H9 (cell line): Measurements from ENCODE around the gene PRAMEF12. TPM values are rescaled to one million over a fixed set of nuclear protein-coding genes. Genes with fewer than 3 reads are reported as not detected.

Experiments used
- DNase-seq: peaks from one replicate; pipeline ENCODE4 v3.0.0-alpha.2; 2017
- H2AFZ ChIP-seq: one replicate; pipeline ENCODE4 v1.6.1; 2013; ENCODE audit warnings: mild to moderate bottlenecking, low read length, control low read depth, moderate library complexity
- H2AK5ac ChIP-seq: 2 replicates; pipeline ENCODE4 v1.6.1; 2013; ENCODE audit warnings: low read length, control low read depth, mixed read lengths; ENCODE audit not compliant: insufficient read length
- H2BK120ac ChIP-seq: one replicate; pipeline ENCODE4 v1.6.1; 2013; ENCODE audit warnings: low read depth, mild to moderate bottlenecking, low read length, control low read depth, inconsistent platforms; ENCODE audit not compliant: poor library complexity, severe bottlenecking
- H2BK12ac ChIP-seq: 2 replicates; pipeline ENCODE4 v1.6.1; 2013; ENCODE audit warnings: low read length, control low read depth, mixed read lengths, low read depth; ENCODE audit not compliant: insufficient read length
- H2BK15ac ChIP-seq: 2 replicates; pipeline ENCODE4 v1.6.1; 2013; ENCODE audit warnings: low read depth, low read length, control low read depth
- H2BK20ac ChIP-seq: one replicate; pipeline ENCODE4 v1.6.1; 2013; ENCODE audit warnings: low read depth, mild to moderate bottlenecking, low read length, control low read depth, inconsistent platforms; ENCODE audit not compliant: poor library complexity, severe bottlenecking
- H2BK5ac ChIP-seq: 2 replicates; pipeline ENCODE4 v1.6.1; 2013; ENCODE audit warnings: low read length, control low read depth, mixed read lengths; ENCODE audit not compliant: insufficient read length
- H3K14ac ChIP-seq: 2 replicates; pipeline ENCODE4 v1.6.1; 2013; ENCODE audit warnings: low read length, control low read depth; ENCODE audit not compliant: insufficient read depth
- H3K18ac ChIP-seq: 2 replicates; pipeline ENCODE4 v1.6.1; 2013; ENCODE audit warnings: low read depth, mild to moderate bottlenecking, mixed read lengths, low read length, control low read depth; ENCODE audit not compliant: insufficient read length
- H3K23ac ChIP-seq: 2 replicates; pipeline ENCODE4 v1.6.1; 2013; ENCODE audit warnings: low read length, control low read depth, mixed read lengths, low read depth; ENCODE audit not compliant: insufficient read length
- H3K23me2 ChIP-seq: 2 replicates; pipeline ENCODE4 v1.6.1; 2013; ENCODE audit warnings: low read depth, mild to moderate bottlenecking, mixed read lengths, low read length, control low read depth; ENCODE audit not compliant: insufficient read length, poor library complexity, severe bottlenecking
- H3K27ac ChIP-seq: 2 replicates; pipeline ENCODE4 v1.5.1; 2013; ENCODE audit warnings: low read length, control low read depth, mixed read lengths, low read depth; ENCODE audit not compliant: insufficient read length
- H3K27me3 ChIP-seq: 2 replicates; pipeline ENCODE4 v1.6.1; 2013; ENCODE audit warnings: low read length, control low read depth, inconsistent platforms; ENCODE audit not compliant: insufficient read depth
- H3K4ac ChIP-seq: 2 replicates; pipeline ENCODE4 v1.6.1; 2013; ENCODE audit warnings: low read depth, mild to moderate bottlenecking, control low read depth, inconsistent platforms, low read length, moderate library complexity
- H3K4me1 ChIP-seq: 2 replicates; pipeline ENCODE4 v1.6.1; 2013; ENCODE audit warnings: low read length, control low read depth, inconsistent platforms; ENCODE audit not compliant: insufficient read depth
- H3K4me2 ChIP-seq: 2 replicates; pipeline ENCODE4 v1.6.1; 2013; ENCODE audit warnings: low read length, control low read depth, mixed read lengths; ENCODE audit not compliant: insufficient read length, insufficient read depth
- H3K56ac ChIP-seq: 2 replicates; pipeline ENCODE4 v1.6.1; 2013; ENCODE audit warnings: low read depth, mild to moderate bottlenecking, mixed read lengths, low read length, control low read depth; ENCODE audit not compliant: insufficient read length
- H3K79me1 ChIP-seq: 2 replicates; pipeline ENCODE4 v1.6.1; 2013; ENCODE audit warnings: low read depth, mild to moderate bottlenecking, moderate library complexity, low read length, control low read depth, inconsistent platforms; ENCODE audit not compliant: insufficient read depth, poor library complexity, severe bottlenecking
- H3K79me2 ChIP-seq: 2 replicates; pipeline ENCODE4 v1.6.1; 2013; ENCODE audit warnings: low read length, control low read depth, inconsistent platforms; ENCODE audit not compliant: insufficient read depth
- H3K9ac ChIP-seq: 2 replicates; pipeline ENCODE4 v1.6.1; 2013; ENCODE audit warnings: low read length, control low read depth, mixed read lengths; ENCODE audit not compliant: insufficient read length; ENCODE audit errors: extremely low read depth
- H3K9me3 ChIP-seq: one replicate; pipeline ENCODE4 v1.6.1; 2013; ENCODE audit warnings: low read depth, low read length, inconsistent platforms; ENCODE audit not compliant: control insufficient read depth
- H3T11ph ChIP-seq: one replicate; pipeline ENCODE4 v1.6.1; 2013; ENCODE audit warnings: mild to moderate bottlenecking, low read length, control low read depth, inconsistent platforms
- H4K20me1 ChIP-seq: one replicate; pipeline ENCODE4 v1.6.1; 2013; ENCODE audit not compliant: control insufficient read depth, insufficient read length, insufficient read depth
- H4K5ac ChIP-seq: 2 replicates; pipeline ENCODE4 v1.6.1; 2013; ENCODE audit warnings: low read depth, mild to moderate bottlenecking, mixed read lengths, low read length, control low read depth; ENCODE audit not compliant: insufficient read length
- H4K8ac ChIP-seq: replicated peaks from 2 replicates; pipeline ENCODE4 v1.6.1; 2013; ENCODE audit warnings: low read length, control low read depth, mixed read lengths, low read depth; ENCODE audit not compliant: insufficient read length
- H4K91ac ChIP-seq: 2 replicates; pipeline ENCODE4 v1.6.1; 2013; ENCODE audit warnings: low read depth, mild to moderate bottlenecking, moderate library complexity, mixed read lengths, low read length, control low read depth; ENCODE audit not compliant: insufficient read length
- H3K27ac Mint-ChIP-seq, 3 experiments: 2 replicates in 2 of 3; 3 replicates in 1 of 3; pipeline ENCODE4 v1.8.0; 2020 to 2021; ENCODE audit warnings: mixed read lengths in 3 of 3, mild to moderate bottlenecking in 1 of 3, moderate library complexity in 1 of 3
- H3K27me3 Mint-ChIP-seq: 2 replicates; pipeline ENCODE4 v1.8.0; 2021; ENCODE audit warnings: low read depth, mild to moderate bottlenecking, moderate library complexity, mixed read lengths
- H3K36me3 Mint-ChIP-seq, 3 experiments: 2 replicates in 2 of 3; 3 replicates in 1 of 3; pipeline ENCODE4 v1.8.0; 2020 to 2021; ENCODE audit warnings: low read depth in 3 of 3, mixed read lengths in 3 of 3; ENCODE audit not compliant: insufficient read depth in 1 of 3
- H3K4me1 Mint-ChIP-seq, 2 experiments: 2 replicates each; pipeline ENCODE4 v1.8.0; 2020; ENCODE audit warnings: mixed read lengths in 2 of 2
- H3K4me3 Mint-ChIP-seq, 2 experiments: 2 replicates in 1 of 2; 3 replicates in 1 of 2; pipeline ENCODE4 v1.8.0; 2020 to 2021; ENCODE audit warnings: mild to moderate bottlenecking in 2 of 2, mixed read lengths in 2 of 2, moderate library complexity in 1 of 2
- H3K9me3 Mint-ChIP-seq, 2 experiments: 2 replicates in 1 of 2; 3 replicates in 1 of 2; pipeline ENCODE4 v1.8.0; 2020; ENCODE audit warnings: mild to moderate bottlenecking in 2 of 2, mixed read lengths in 2 of 2, moderate library complexity in 1 of 2
- CTCF ChIP-seq: fragments of 200-600 bp; sonication (generic); conservative IDR thresholded peaks from 3 replicates; pipeline ENCODE4 v1.8.0; 2021; ENCODE audit warnings: antibody characterized with exemption, mild to moderate bottlenecking
- WGBS: extraction: QIAGEN DNeasy Blood & Tissue Kit; methylation state at CpG from one replicate; pipeline ENCODE4 v1.1.7; 2013; ENCODE audit warnings: missing lambda C conversion rate, low lambda C conversion rate, mixed read lengths; ENCODE audit not compliant: insufficient read length; ENCODE audit errors: extremely low coverage; 5-methylcytosine and 5-hydroxymethylcytosine counted together
- total RNA-seq: library from RNA; stranded (reverse); gene quantifications from 2 replicates; pipeline ENCODE4 v1.2.1, GENCODE V29; 2021

The PRAMEF12 gene
- total RNA-seq, 1 experiment from 2014 or later, result not detected

- Histone ChIP-seq H2BK120ac (no peak overlapping the region), H4K5ac (no peak overlapping the region), H4K91ac (no peak overlapping the region), H3K9ac (no peak overlapping the region), H2AK5ac (no peak overlapping the region), H3T11ph (no peak overlapping the region), H3K4me2 (no peak overlapping the region), H4K8ac (no peak overlapping the region), H2BK5ac (no peak overlapping the region), H2BK12ac (no peak overlapping the region), H3K56ac (no peak overlapping the region), H3K23ac (no peak overlapping the region), H2AFZ (no peak overlapping the region), H3K79me1 (no peaks in the 10 kb centered on the region), H3K9me3 (no peaks in the 10 kb centered on the region), H3K79me2 (no peaks in the 10 kb centered on the region), H3K23me2 (no peaks in the 10 kb centered on the region), H2BK15ac (no peak overlapping the region), H3K18ac (no peak overlapping the region), H2BK20ac (no peak overlapping the region), H3K27me3 (no peaks in the 10 kb centered on the region), H3K4ac (no peak overlapping the region), H3K4me1 (no peaks in the 10 kb centered on the region), H3K27ac (no peak overlapping the region), H3K14ac (no peak overlapping the region), H4K20me1 (no peaks in the 10 kb centered on the region)
- DNase-seq, result peak; percentile 67
- H3K27ac Mint-ChIP-seq, result no peak overlapping the region
- no CpG with 5 or more reads among the region's 7 CpGs for WGBS
- no peaks in the 10 kb centered on the region for H3K36me3 Mint-ChIP-seq
- H3K27me3 Mint-ChIP-seq, result peaks cover 11% of the 10 kb centered on the region
- no peak overlapping the region for H3K4me3 Mint-ChIP-seq
- peak; percentile 65 for TF ChIP-seq CTCF
- peaks cover 0 to 3% of the 10 kb centered on the region in 2 experiments; a peak in 2 of 5 replicates for H3K9me3 Mint-ChIP-seq
- H3K4me1 Mint-ChIP-seq, result peaks cover 2 to 7% of the 10 kb centered on the region in 2 experiments; a peak in 2 of 4 replicates
Measured at GRCh38 chr1:12760256-12760795, 13.2 kb upstream of the PRAMEF12 start.
